HS-27A (cell line): ENCODE measurements around the gene ATP1B3.
"Not testable (repeated sequence)": the region's sequence is repeated elsewhere in the genome, so short reads cannot be mapped to it uniquely, and the experiment has no call there.

Source experiments
- DNase-seq: peaks from one replicate; pipeline ENCODE4 v3.0.0-alpha.2; 2012; ENCODE audit warnings: low read depth, missing footprints

ATP1B3 gene

DNA sequence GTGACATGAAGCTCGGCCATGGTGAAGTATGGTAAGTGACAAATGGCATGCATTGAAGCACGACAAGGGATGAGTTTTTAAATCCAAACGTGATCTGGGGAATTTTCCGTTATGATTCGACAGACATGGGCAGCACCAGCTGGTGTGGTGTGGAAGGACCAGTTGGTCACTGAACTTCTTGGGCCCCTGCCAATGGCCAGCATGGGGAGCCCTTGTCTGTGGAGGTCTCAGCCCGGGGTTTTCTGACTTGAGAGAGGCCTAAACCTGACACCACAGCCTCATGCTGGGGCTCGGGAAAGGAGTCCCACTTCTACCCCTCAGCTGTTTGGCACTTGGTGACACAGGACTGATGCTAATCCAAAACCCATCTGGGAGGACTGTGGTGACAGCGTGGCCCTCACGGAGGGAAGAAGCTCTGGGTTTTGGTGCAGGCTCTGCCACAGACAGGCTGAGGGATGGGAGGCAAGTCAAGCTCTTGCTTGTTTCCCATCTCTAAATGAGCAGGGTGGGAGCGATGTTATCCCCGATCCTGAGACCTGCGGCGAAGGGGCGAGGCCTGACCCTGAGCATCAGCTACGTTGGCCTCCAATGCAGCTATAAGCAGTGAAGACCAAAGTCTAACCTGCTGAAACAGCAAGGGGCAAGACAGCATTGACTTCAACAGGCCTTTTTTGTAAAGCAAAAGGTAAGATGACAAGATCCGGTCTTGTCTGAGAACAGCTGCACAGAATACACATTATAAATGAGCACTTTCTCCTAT is 69.5 kb downstream of the ATP1B3 start:
- no peak for DNase-seq

DNA sequence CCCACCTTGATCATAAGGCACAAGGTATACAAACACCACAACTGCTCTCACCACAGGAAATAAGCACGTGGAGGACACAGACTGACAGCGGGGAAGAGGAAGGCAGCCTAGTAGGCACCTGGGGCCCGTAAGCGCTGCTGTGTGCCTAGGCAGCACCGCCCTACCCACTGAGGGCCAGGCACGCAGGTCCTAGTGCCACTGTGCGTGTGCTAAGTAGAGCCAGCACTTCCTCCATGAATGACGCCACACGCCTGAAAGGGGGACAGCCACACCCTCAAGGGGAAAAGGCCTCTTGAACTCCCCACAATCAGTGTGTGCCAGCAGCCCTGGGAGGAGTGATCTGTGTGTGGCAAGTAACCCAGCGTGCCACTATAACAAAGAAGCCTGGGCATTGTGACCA is 73.0 kb downstream of the ATP1B3 start:
- no peak for DNase-seq

DNA sequence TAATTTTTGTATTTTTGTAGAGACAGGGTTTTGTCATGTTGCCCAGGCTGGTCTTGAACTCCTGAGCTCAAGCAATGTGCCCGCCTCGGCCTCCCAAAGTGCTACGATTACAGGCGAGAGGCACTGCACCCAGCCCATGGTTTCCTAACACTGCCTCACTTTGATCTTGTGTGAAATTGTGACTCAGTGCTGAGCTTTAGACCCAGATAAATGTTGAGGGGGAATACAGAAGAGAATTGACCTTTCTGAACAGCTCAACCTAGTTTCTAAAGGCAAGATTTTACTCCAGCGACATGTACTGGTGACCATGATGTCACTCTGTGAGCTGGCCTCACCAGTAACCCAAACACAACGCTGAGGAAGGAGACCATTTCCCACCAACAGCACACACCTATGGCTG is 73.5 kb downstream of the ATP1B3 start:
- no peak for DNase-seq

DNA sequence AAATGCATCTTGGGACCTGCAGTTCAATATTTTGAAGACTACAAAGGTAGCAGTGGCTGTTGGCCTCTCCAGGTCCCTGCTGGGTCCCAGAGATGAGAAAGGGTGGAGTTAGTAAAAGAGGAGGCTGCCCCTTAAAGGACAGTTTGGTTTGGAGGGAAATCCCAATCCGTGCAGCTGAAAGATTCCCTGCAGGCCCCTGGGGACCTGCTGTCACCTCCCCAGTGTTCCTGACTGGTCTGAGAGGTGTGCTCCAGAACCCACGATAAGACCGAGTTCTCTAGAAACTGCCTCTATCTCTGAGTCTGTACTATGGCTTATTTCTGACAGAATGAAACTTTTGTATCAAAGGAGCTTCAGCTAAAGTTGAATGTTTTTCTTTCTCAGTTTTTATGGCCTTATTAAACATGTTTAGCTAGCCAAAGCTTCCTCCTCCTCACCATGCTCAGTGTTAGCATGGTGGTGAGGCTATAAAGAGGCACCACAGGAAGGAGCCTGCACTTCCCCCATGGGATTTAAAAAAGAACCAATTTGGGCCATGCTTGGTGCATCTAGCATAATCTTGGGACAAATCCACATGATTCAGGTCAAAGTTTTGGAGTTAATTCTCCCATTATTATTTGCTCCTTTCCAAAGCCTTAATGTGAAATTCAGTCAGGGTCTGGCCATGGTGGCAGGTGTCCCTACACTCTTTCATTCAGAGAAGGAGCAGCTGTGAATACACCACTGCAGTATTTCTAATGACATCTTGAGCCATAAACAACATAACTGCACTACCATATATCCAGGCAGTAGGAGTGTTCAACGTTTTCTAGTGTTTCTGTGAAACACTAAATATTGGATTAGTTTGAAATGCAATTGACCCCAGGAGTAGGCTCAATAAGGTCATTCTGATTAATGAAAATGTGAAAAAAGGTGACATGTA is 74.4 kb downstream of the ATP1B3 start:
- no peak for DNase-seq

DNA sequence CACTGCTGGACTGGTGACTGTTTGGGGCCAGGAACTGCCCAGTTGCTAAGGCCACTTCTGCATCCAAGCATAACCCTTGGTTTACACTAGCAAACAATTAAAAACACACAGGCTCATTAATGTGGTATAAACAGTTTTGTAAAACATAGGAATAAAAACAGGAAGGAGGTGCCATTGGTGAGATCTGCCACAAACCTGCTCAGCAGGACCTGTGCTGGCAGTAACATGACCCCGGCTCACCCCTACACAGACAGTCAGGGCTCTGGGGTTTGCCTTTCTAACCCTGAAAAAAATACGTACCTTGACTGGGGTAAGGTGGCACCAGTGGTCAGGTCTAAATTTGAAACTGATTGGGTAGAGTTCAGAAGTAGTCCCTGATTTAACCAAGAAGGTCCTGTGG is 76.2 kb downstream of the ATP1B3 start:
- DNase-seq, result no peak

DNA sequence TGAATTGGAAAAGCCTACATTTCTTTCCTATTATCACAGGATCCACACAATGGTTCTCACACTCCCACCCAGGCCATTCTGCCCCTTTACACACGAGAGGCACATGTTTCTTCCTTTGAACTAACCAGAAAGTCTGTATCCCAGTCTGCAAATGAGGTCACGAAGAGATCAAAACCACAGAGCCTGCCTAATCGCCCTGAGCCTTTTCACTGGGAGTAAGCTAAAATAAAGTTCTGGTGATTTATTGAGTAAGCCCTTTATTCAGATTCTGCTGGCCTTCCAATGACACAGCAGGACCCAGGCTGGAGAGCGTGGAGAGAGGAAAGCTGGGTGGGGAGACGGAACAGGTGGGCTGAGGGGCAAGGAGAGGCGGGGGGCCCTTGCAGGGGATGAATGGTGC is 78.7 kb downstream of the ATP1B3 start:
- DNase-seq, result no peak

DNA sequence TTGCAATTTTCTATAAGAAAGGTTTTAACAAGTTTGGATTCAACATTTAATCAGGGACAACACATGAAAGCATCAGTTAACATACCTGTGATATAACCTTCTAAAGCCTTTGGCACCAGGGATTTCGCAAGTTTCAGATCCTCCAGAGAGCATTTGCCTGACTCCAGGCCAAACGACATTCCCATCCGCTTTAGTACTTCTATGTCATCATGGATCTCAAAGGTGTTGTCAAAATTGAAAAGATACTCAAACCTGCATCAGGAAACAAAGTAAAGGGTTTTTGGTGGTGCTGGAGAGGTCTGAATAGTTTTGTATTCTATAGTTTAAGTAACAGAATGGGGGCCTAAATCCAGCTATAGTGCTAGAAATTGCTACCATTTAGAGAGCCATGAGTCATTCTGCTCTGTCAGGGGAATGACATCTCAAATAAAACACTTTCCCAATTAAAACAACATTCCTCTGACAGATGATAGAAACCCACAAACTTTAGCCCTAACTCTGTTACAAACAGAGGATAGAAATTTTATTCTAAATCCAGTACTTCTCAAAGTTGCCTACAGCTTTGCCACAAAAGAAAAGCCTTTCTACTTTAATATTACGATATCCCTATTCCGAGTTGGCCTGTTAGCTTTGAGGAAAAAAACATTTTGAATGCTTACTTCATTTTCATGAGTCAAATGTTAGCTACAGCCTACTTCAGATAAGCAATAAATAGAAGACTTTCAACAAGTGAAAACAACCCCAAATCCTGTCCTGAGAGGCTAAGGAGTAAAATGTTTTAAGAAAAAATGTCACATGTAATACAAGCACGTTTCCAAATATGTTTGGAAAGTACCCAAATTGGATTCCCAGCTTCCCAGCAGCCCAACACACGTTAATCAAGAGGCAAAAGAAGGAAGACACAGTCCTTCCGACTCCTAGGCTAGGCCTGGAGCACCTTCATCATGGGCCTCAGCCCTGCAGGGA is 83.4 kb downstream of the ATP1B3 start:
- DNase-seq, result peak; percentile 70

DNA sequence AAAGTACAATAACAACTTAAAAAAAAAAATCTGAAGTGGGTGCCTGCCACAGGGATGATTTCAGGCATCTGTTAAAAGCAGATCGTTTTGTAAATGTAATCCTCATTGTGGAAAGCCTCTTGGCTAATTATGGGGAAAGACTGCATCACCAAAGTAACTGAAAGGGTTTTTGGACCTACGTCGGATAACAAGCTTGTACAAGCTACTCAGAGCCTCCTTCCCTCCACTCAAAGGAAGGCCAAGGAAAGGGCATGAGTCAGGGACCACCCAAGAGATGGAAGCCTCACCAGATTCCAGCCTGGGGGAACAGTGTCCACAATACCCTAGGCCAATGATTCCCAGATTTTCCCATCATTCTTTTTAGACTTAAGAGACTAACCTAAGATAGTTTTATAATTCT is 84.3 kb downstream of the ATP1B3 start:
- no peak for DNase-seq

DNA sequence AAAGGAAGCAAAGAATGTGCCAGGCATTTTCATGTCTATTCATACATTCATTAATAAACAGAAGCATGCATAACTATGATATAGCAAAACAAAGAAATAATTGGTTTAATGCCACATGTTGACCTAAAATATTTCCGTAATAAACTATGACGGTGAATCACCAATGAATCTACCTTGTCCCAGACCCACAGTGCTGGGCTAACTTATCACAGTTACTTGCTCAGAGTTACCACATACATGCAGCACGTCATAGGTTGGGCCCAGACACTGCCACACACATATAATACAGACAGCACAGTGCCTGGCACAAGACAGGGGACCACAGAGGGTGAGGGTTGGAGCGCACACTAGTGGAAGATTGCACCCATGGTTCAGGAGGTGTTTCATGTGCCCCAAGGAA is 86.9 kb downstream of the ATP1B3 start:
- no peak for DNase-seq

DNA sequence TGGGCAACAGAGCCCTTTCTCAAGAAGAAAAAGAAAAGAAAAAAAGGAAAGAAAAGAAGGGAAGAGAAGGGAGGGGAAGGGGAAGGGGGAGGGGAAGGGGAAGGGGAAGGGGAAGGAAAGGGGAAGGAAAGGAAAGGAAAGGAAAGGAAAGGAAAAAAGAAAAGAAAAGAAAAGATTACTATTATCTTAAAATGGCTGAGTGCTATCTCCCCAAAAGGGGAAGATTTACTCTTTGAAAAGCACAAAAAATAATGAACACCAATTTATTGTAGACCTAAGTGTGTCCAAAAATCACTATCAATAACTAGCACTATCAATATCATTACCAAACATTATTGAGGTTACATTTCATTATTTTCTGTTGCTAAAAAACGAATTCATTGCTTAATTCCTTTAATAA is 89.0 kb downstream of the ATP1B3 start:
- no peak for DNase-seq

DNA sequence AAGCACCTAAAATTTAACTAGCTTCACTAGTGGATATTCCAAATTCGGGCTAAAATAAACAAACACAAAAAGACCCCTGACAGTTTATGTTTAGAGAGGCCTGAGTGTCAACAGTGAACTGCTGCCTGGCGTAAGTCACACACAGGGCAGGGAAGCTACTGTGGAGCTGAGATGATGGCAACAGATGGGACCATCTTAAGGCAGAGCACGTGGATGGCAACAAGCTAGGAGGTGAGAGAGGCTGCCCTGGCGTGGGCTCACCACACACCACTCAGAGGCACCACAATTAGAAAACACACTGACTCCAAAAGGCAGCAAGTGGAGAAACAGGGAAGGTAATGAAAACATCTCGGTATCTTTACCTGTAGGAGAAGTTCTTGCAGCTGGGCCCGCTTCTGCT is 93.3 kb downstream of the ATP1B3 start:
- DNase-seq, result no peak

DNA sequence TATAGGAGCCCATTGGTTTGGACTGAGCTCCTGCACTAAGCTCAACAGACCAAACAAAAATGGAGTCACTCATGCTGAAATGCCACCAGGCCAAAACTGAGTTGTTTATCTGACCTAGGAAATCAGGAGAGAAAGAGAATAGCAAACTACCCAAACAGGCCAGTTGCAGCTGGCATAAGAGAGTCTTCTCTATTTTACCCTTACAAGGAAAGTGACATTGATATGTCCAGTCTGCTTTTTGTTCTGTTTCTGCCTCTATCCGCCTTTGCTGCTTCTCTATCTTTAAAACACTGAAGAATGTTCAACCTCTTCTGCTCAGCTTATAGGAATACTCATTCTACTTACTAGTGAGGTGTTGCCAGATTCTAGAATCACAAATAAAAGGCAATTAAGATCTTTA is 95.1 kb downstream of the ATP1B3 start:
- no peak for DNase-seq

DNA sequence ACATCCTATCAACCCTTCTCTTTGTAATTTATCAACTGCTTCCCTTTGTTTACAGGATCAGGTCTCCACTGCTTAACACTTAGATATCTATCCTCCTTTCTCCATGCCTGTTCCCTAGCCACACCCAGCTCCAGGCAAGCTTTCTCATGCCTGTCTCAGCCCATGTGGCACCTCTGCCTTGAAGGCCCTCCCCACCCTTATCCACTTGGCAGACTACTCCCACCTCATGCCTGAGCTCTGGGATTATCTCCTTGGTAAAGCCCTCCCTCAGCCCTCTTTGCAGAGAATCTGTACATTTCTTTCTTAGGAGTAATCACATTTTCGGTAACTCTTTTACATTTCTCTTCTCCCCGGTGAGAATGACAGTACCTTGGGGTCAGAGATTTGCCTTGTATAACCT is 96.0 kb downstream of the ATP1B3 start:
- no peak for DNase-seq

DNA sequence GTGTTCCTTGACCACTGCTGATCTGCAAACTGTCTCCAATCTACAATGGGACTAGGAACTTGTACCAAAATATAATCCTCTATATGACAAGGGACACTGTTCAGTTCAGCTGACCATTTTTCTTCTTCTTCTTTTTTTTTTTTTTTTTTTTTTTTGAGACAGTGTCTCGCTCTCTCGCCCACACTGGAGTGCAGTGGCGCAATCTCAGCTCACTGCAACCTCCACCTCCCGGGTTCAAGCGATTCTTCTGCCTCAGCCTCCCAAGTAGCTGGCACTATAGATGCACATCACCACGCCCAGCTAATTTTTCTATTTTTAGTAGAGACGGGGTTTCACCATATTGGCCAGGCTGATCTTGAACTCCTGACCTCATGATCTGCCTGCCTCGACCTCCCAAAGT is 98.3 kb downstream of the ATP1B3 start:
- not testable (repeated sequence) for DNase-seq
